Activated CD8-positive, alpha-beta memory T cell treated with anti-CD3 and anti-CD28 coated beads, Interleukin-2, amount 50 U/mL, for 48 hours (primary cell): Measurements from ENCODE around the gene MYRIP.

Experiments used
- DNase-seq: peaks from one replicate; pipeline ENCODE4 v3.0.0-alpha.2; 2020

Gene MYRIP

GRCh38 chr3:40302784-40303183, 493.4 kb downstream of the MYRIP start:
- DNase-seq = no peak

DNA sequence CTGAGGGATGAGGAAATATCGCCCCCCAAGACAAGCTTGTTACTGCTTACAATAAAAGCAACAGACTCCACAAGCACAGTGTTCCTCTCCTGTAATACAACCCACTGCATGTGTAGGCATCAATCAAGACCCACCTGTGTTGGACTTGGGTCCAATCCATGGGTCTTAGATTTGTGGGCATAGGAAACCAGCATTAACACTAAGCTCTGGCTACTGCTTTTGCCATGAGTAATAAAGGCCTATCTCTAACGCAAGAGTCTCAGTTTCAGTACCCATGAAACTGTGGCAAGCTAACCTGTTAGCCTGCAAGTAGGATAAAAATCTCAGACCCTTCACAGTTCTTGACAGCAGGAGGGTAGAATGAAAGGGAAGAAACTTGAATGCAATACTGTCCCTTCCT, 494.9 kb downstream of the MYRIP start:
- DNase-seq = no peak

DNA sequence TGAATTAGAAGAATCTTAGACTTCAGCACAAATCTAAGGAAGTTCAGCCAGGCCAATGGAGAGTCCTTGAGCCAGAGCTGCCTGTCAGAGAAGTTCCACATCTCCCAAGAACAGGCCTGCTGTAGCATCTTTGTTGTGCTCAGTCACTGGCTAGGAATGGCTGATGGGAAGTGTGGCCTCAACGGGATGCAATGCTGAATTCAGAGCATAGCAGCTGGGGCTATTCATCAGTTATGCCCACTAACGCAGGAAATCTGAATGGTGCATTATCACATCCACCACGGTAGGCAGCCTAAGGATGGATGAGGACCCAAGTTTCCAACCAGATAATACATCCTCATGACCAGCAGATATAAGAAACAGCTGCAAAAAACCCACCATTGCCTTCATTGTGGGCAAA, 496.9 kb downstream of the MYRIP start:
- no peak for DNase-seq

DNA sequence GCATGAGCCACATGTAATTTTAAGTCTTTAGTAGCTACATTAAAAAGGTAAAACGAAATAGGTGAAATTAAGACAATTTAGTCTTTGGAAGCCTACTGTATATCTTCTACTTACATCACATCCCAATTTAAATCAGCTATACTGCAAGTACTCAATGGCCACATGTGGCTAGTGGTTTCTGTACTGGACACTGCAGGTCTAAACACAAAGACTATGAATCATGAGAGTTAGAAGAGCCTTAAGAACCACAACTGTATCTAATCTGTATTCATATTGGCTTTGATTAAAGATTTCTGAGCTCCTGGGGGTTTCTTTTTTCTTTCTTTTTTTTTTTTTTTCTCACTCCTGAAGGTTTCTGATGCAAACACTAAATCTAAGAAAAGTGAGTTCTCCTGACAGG, 497.8 kb downstream of the MYRIP start:
- no peak for DNase-seq

- DNase-seq = no peak
These were observed 499.5 kb downstream of the MYRIP start for GRCh38 chr3:40308725-40309417.

DNA sequence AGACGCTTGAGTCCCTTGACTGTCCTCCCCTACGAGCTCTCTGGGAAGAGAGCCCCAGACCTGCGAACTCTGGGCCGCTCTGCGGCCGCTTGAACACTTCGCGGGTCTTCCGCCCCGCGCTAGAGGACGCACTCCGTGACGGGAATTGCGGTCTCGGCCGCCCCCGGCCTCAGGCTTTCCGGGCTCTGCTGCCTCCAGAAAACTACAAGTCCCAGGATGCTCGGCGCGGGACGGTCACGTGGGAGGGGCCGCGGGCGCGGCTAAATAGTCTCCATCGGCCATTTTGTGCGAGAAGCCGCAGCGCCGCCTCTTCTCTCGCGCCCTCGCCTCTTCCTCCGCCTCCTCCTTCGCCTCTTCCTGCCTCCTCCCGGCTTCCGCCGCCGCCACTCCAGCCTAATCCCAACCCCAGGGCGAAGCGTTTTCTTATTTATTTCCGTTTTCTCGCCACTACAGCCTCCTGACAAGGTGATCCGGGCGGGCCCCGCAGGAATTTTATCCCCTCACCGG, 500.1 kb downstream of the MYRIP start, which contains the start of gene EIF1B:
Gene EIF1B (plus strand): TSS at position 290 of the 507 bp plus-strand sequence. CDS start 235 bp downstream, outside the sequence.
- peak; percentile 99 for DNase-seq
